Measurements from ENCODE around the gene ZPBP.

Gene ZPBP

GRCh38 chr7:50037086-50037485 lies 56.0 kb downstream of the ZPBP start:
- DNase-seq: no peak

GRCh38 chr7:50022991-50023390 lies 70.1 kb downstream of the ZPBP start:
- DNase-seq: no peak

GRCh38 chr7:50022451-50022850 lies 70.6 kb downstream of the ZPBP start:
- DNase-seq: no peak

GRCh38 chr7:49995681-49996080 lies 97.4 kb downstream of the ZPBP start:
- no peak for DNase-seq

GRCh38 chr7:49986191-49986590 lies 106.9 kb downstream of the ZPBP start:
- no peak for DNase-seq

- no peak for DNase-seq
Measured at GRCh38 chr7:49980465-49980864, 112.6 kb downstream of the ZPBP start.

GRCh38 chr7:49976238-49976637 lies 116.8 kb downstream of the ZPBP start:
- no peak for DNase-seq

- DNase-seq: no peak
Measured at GRCh38 chr7:49974035-49974434, 119.0 kb downstream of the ZPBP start.

GRCh38 chr7:49937608-49938007 lies 155.4 kb downstream of the ZPBP start:
- no peak for DNase-seq

GRCh38 chr7:49931627-49932026 lies 161.4 kb downstream of the ZPBP start:
- DNase-seq: no peak

GRCh38 chr7:49928787-49929186 lies 164.3 kb downstream of the ZPBP start:
- no peak for DNase-seq

- no peak for DNase-seq
Measured at GRCh38 chr7:49927631-49928030, 165.4 kb downstream of the ZPBP start.

- no peak for DNase-seq
Measured at GRCh38 chr7:49926720-49927119, 166.3 kb downstream of the ZPBP start.

- DNase-seq: no peak
Measured at GRCh38 chr7:49911909-49912308, 181.1 kb downstream of the ZPBP start.

- DNase-seq: no peak
Measured at GRCh38 chr7:49894543-49894942, 198.5 kb downstream of the ZPBP start.

GRCh38 chr7:49893131-49893530 lies 199.9 kb downstream of the ZPBP start:
- no peak for DNase-seq

GRCh38 chr7:49892481-49892880 lies 200.6 kb downstream of the ZPBP start:
- no peak for DNase-seq
